ENCODE data around the gene SPHKAP. TPM values are rescaled to one million over a fixed set of nuclear protein-coding genes. Genes with fewer than 3 reads are reported as not detected.
"Not testable (repeated sequence)": the region's sequence is repeated elsewhere in the genome, so short reads cannot be mapped to it uniquely, and the experiment has no call there.

Gene SPHKAP
- total RNA-seq, result not detected

- intact Hi-C loops (cut with micrococcal nuclease), result no loop called here
- ChIA-PET CTCF (no interaction called here), POLR2A (no interaction called here)
- Mint-ChIP-seq H3K36me3 (ENCODE audit: low read depth) (no peaks in the 10 kb centered on the region), H3K4me3 (no peak within 1 kb of the TSS), H3K27me3 (peaks cover 17% of the 10 kb centered on the region), H3K9me3 (peaks cover 11% of the 10 kb centered on the region), H3K4me1 (ENCODE audit: low read depth) (no peaks in the 10 kb centered on the region), H3K27ac (no peak within 1 kb of the TSS)
- TF ChIP-seq CTCF (IDR thresholded peaks at IDR 0.05), result no peak
- ATAC-seq, result no peak
- no peak for DNase-seq
Measured at GRCh38 chr2:228181098-228182019, at the start of gene SPHKAP. Gene SPHKAP (minus strand): TSS chr2:228181687. CDS start chr2:228181598, 89 bp downstream.

GRCh38 chr2:228227466-228227865 lies 46.0 kb upstream of the SPHKAP start:
- ChIA-PET CTCF (no interaction called here), POLR2A (no interaction called here)
- H3K36me3 Mint-ChIP-seq (ENCODE audit: low read depth), result no peaks in the 10 kb centered on the region
- H3K4me1 Mint-ChIP-seq (ENCODE audit: low read depth), result no peaks in the 10 kb centered on the region
- DNase-seq, result no peak
- intact Hi-C loops (cut with micrococcal nuclease), result no loop called here
- no peak for ATAC-seq
- no peaks in the 10 kb centered on the region for H3K9me3 Mint-ChIP-seq
- no peaks in the 10 kb centered on the region for H3K27me3 Mint-ChIP-seq
- no peak overlapping the region for H3K4me3 Mint-ChIP-seq
- no peak overlapping the region for H3K27ac Mint-ChIP-seq
- TF ChIP-seq CTCF (IDR thresholded peaks at IDR 0.05), result no peak

DNA sequence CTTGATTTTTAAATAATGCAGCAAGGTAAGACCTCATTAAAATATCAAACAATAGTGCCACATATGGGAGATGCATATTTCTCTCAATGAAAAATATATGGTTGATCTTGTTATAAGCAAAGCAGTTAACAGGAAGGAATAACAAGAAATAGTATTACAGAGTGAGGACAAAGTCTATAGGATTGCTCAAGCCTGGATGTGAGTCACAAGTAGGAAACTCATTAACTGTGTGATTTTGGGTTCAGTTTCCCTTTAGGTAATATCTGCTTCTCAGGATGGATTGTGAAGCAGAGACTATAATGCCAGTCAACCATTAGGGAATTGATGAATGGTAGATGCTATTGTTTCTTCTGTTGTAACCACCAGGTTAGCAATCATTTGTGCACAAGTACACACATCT lies 42.9 kb upstream of the SPHKAP start:
- no peak for DNase-seq
- no peak for ATAC-seq
- H3K27me3 Mint-ChIP-seq, result no peaks in the 10 kb centered on the region
- H3K4me3 Mint-ChIP-seq, result no peak overlapping the region
- TF ChIP-seq CTCF (IDR thresholded peaks at IDR 0.05), result no peak
- intact Hi-C loops (cut with micrococcal nuclease), result no loop called here
- H3K36me3 Mint-ChIP-seq (ENCODE audit: low read depth), result no peaks in the 10 kb centered on the region
- ChIA-PET POLR2A (no interaction called here), CTCF (no interaction called here)
- no peaks in the 10 kb centered on the region for H3K4me1 Mint-ChIP-seq (ENCODE audit: low read depth)
- no peak overlapping the region for H3K27ac Mint-ChIP-seq
- H3K9me3 Mint-ChIP-seq, result no peaks in the 10 kb centered on the region

GRCh38 chr2:228218593-228218992 lies 37.1 kb upstream of the SPHKAP start:
- H3K9me3 Mint-ChIP-seq; DNase-seq; intact Hi-C loops (cut with micrococcal nuclease); CTCF ChIA-PET; POLR2A ChIA-PET; H3K27me3 Mint-ChIP-seq; H3K36me3 Mint-ChIP-seq (ENCODE audit: low read depth); H3K27ac Mint-ChIP-seq; H3K4me3 Mint-ChIP-seq; H3K4me1 Mint-ChIP-seq (ENCODE audit: low read depth); ATAC-seq: not testable (repeated sequence)

DNA sequence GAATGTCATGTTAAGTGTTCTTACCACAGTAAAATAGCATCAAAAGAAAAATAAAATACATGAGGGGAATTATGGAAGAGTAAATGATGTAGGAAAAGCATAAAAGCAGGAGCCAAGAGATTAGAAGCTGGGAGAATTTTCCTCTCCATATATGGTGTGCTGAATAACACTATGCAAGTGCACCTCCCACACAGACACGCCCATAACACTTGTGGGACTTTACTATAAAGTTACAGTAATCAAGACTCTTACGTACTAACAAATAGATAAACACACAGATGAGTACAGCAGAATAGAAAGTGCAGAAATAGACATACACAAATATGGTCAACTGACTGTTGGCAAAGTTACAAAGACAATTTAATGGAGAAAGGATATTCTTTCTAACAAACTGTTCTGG lies 16.0 kb upstream of the SPHKAP start:
- no peaks in the 10 kb centered on the region for H3K27me3 Mint-ChIP-seq
- peaks cover 11% of the 10 kb centered on the region for H3K9me3 Mint-ChIP-seq
- intact Hi-C loops (cut with micrococcal nuclease), result no loop called here
- ChIA-PET POLR2A (no interaction called here), CTCF (no interaction called here)
- ATAC-seq, result no peak
- no peaks in the 10 kb centered on the region for H3K36me3 Mint-ChIP-seq (ENCODE audit: low read depth)
- DNase-seq, result no peak
- TF ChIP-seq CTCF (IDR thresholded peaks at IDR 0.05), result no peak
- H3K27ac Mint-ChIP-seq, result no peak overlapping the region
- no peak overlapping the region for H3K4me3 Mint-ChIP-seq
- H3K4me1 Mint-ChIP-seq (ENCODE audit: low read depth), result no peaks in the 10 kb centered on the region
